ENCODE measurements around the gene GPC6. TPM values are rescaled to one million over a fixed set of nuclear protein-coding genes. Genes with fewer than 3 reads are reported as not detected.

GPC6 gene
- total RNA-seq, 1 donor from 2014 or later, result not detected

DNA sequence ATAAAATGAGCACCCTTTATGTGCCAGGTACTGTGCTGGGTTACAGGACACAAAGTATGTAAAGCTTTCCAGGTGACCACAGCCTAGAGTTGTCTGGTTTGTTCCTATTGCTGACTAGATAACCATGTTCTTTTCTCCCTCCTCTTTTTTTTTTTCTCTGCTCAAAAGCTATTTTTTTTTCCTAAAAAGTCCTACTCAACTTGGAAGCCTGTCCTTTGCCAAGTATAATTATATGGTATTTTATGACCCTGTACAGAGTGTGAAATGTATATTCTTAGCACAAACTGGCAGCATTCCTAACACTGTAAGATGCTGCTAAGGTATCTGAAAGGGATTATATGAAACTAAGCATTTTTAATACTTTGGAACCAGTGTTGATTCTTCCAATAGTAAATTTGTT is 171.0 kb downstream of the GPC6 start:
- Mint-ChIP-seq H3K4me3 (no peak overlapping the region), H3K27me3 (no peaks in the 10 kb centered on the region), H3K27ac (no peak overlapping the region), H3K9me3 (peaks cover 8% of the 10 kb centered on the region), H3K36me3 (ENCODE audit: low read depth) (no peaks in the 10 kb centered on the region), H3K4me1 (no peaks in the 10 kb centered on the region)
- no peak for TF ChIP-seq CTCF (IDR thresholded peaks at IDR 0.05)
- POLR2A ChIA-PET, result no interaction called here
- CTCF ChIA-PET, result no interaction called here
- intact Hi-C loops (cut with micrococcal nuclease), result no loop called here
- no peak for DNase-seq
- ATAC-seq (ENCODE audit: low read depth), result no peak

- no peaks in the 10 kb centered on the region for H3K27me3 Mint-ChIP-seq
- H3K4me1 Mint-ChIP-seq, result no peaks in the 10 kb centered on the region
- CTCF ChIA-PET, result no interaction called here
- DNase-seq, result no peak
- ATAC-seq (ENCODE audit: low read depth), result no peak
- POLR2A ChIA-PET, result no interaction called here
- intact Hi-C loops (cut with micrococcal nuclease), result no loop called here
- no peaks in the 10 kb centered on the region for H3K36me3 Mint-ChIP-seq (ENCODE audit: low read depth)
- peaks cover 8% of the 10 kb centered on the region for H3K9me3 Mint-ChIP-seq
- no peak overlapping the region for H3K27ac Mint-ChIP-seq
- no peak for TF ChIP-seq CTCF (IDR thresholded peaks at IDR 0.05)
- H3K4me3 Mint-ChIP-seq, result no peak overlapping the region
Measured at GRCh38 chr13:93398167-93399035, 171.8 kb downstream of the GPC6 start.

DNA sequence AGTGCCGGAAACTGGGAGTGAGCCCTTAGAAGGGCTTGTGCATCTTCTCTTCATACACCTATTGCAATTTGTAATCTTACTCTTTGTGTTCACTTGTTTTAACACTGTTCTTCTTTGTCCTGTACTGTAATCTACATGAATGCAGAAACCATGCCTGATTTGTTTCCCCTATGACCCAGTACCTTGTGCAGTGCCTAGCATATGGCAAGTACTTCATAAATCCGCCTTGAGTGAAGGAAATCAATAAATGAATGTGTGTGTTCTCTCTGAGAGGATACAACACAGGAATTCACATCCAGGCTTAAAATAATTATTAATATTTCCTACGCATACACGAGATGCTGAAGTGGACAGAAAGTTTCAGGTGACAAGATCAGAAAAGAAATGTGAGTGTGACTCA is 172.6 kb downstream of the GPC6 start:
- TF ChIP-seq CTCF (IDR thresholded peaks at IDR 0.05), result no peak
- ATAC-seq (ENCODE audit: low read depth) (no peak), DNase-seq (no peak)
- POLR2A ChIA-PET, result no interaction called here
- intact Hi-C loops (cut with micrococcal nuclease), result no loop called here
- CTCF ChIA-PET, result no interaction called here
- no peaks in the 10 kb centered on the region for H3K4me1 Mint-ChIP-seq
- no peaks in the 10 kb centered on the region for H3K36me3 Mint-ChIP-seq (ENCODE audit: low read depth)
- no peak overlapping the region for H3K4me3 Mint-ChIP-seq
- H3K27ac Mint-ChIP-seq, result no peak overlapping the region
- peaks cover 5% of the 10 kb centered on the region for H3K9me3 Mint-ChIP-seq
- H3K27me3 Mint-ChIP-seq, result no peaks in the 10 kb centered on the region

- H3K4me1 Mint-ChIP-seq, result no peaks in the 10 kb centered on the region
- no peak for ATAC-seq (ENCODE audit: low read depth)
- no peak for TF ChIP-seq CTCF (IDR thresholded peaks at IDR 0.05)
- no peaks in the 10 kb centered on the region for H3K27me3 Mint-ChIP-seq
- H3K9me3 Mint-ChIP-seq, result no peaks in the 10 kb centered on the region
- no peak overlapping the region for H3K4me3 Mint-ChIP-seq
- no peak overlapping the region for H3K27ac Mint-ChIP-seq
- no peaks in the 10 kb centered on the region for H3K36me3 Mint-ChIP-seq (ENCODE audit: low read depth)
- DNase-seq, result no peak
- POLR2A ChIA-PET, result no interaction called here
- intact Hi-C loops (cut with micrococcal nuclease), result no loop called here
- CTCF ChIA-PET, result no interaction called here
Measured at GRCh38 chr13:93406136-93406535, 179.5 kb downstream of the GPC6 start.

- ATAC-seq (ENCODE audit: low read depth) (no peak), DNase-seq (no peak)
- no peak overlapping the region for H3K4me3 Mint-ChIP-seq
- no peaks in the 10 kb centered on the region for H3K36me3 Mint-ChIP-seq (ENCODE audit: low read depth)
- CTCF ChIA-PET, result no interaction called here
- no peaks in the 10 kb centered on the region for H3K27me3 Mint-ChIP-seq
- H3K27ac Mint-ChIP-seq, result no peak overlapping the region
- H3K4me1 Mint-ChIP-seq, result no peaks in the 10 kb centered on the region
- no peak for TF ChIP-seq CTCF (IDR thresholded peaks at IDR 0.05)
- POLR2A ChIA-PET, result no interaction called here
- intact Hi-C loops (cut with micrococcal nuclease), result no loop called here
- no peaks in the 10 kb centered on the region for H3K9me3 Mint-ChIP-seq
Measured at GRCh38 chr13:93407551-93407950, 180.9 kb downstream of the GPC6 start.
